ENCODE data around the gene ZNF521. TPM values are rescaled to one million over a fixed set of nuclear protein-coding genes. Genes with fewer than 3 reads are reported as not detected.

Gene ZNF521
- total RNA-seq, 1 donor from 2014 or later: 51.4 TPM

DNA sequence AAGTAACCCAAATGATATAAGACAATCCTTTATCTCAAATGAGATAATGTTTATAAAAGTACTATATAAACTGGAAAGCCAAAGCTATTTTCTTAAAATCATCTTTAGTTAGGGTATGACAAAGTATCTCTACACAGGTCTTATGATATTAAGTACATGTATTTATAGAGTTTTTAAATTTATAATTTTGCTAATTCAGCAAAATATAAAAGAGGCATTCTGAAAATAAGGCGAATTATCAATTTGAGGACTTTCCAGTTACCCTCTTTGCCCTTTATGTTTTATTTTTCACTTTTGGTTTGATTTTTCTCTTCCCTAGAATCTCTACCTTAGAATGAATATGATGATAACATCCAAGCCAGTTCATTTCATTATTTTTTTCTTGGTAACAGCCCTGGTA is 115.2 kb downstream of the ZNF521 start:
- Mint-ChIP-seq H3K27me3 (ENCODE audit: low read depth) (no peaks in the 10 kb centered on the region), H3K4me1 (peaks cover 12% of the 10 kb centered on the region), H3K27ac (no peak overlapping the region), H3K9me3 (no peaks in the 10 kb centered on the region), H3K36me3 (no peaks in the 10 kb centered on the region), H3K4me3 (no peak overlapping the region)
- TF ChIP-seq, protein P1, sequence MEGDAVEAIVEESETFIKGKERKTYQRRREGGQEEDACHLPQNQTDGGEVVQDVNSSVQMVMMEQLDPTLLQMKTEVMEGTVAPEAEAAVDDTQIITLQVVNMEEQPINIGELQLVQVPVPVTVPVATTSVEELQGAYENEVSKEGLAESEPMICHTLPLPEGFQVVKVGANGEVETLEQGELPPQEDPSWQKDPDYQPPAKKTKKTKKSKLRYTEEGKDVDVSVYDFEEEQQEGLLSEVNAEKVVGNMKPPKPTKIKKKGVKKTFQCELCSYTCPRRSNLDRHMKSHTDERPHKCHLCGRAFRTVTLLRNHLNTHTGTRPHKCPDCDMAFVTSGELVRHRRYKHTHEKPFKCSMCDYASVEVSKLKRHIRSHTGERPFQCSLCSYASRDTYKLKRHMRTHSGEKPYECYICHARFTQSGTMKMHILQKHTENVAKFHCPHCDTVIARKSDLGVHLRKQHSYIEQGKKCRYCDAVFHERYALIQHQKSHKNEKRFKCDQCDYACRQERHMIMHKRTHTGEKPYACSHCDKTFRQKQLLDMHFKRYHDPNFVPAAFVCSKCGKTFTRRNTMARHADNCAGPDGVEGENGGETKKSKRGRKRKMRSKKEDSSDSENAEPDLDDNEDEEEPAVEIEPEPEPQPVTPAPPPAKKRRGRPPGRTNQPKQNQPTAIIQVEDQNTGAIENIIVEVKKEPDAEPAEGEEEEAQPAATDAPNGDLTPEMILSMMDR (IDR thresholded peaks at IDR 0.05; ENCODE audit: unreplicated experiment): no peak
- no peak for DNase-seq (ENCODE audit: low spot score in 2 of 2, unreplicated experiment in 2 of 2)

DNA sequence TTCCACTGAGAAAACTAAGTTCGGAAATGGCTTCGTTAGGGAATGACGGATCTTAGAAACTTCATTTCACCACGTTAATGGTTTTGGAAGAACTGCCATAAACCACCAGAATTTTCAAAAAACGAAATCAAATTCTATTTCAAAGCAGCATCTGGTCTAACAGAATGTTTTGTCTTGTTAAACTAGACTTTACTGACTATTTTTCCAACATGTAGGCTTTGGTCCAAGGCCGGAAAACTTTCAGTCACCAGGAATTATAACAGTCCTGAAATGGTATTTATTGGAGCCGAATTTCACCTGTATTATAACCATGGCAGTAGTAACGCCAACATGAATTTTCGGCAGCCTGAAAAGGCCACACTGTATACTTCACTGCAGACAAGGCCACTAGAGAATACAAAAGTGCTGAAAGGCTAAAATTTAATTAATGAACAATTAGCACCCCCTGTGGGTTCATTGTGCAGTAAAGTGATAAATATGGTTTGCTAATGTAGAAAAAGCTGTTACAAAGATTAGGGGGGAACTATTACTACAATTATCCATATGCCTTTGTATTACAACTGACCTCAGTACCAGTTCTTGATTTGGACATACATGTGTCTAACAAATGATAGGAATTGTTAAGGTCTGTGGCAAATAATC is 116.4 kb downstream of the ZNF521 start:
- TF ChIP-seq, protein P1 (IDR thresholded peaks at IDR 0.05; ENCODE audit: unreplicated experiment): no peak
- no peak overlapping the region for H3K27ac Mint-ChIP-seq
- no peaks in the 10 kb centered on the region for H3K27me3 Mint-ChIP-seq (ENCODE audit: low read depth)
- no peak for DNase-seq (ENCODE audit: low spot score in 2 of 2, unreplicated experiment in 2 of 2)
- no peak overlapping the region for H3K4me3 Mint-ChIP-seq
- H3K4me1 Mint-ChIP-seq: peaks cover 8% of the 10 kb centered on the region
- H3K9me3 Mint-ChIP-seq: no peaks in the 10 kb centered on the region
- H3K36me3 Mint-ChIP-seq: no peaks in the 10 kb centered on the region

DNA sequence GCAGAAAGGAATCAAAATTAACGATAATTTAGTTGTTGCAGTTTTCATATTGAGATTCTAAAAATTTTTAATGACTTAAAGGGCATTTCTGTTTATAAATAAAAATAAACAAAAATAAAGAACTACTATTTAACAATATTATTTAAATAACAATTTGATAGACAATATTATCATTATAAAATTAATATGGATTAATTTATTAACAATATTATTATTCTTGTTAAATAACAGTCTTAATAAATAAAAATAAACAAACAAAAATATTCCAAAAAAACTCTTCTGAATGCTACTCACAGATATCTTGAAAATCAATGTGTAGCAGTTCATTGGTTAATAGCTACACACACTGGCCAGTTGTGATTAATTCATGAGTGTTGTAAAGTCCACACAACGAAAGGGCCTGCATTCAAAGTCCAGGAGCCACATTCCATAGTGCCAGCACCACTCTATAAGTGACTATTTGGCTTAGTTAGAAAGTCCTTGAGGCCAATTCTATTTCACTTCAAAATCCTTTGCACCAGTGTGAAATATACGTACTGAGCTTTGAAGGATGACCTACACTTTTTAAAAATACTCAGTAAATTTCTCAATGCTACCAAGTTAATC is 117.1 kb downstream of the ZNF521 start:
- DNase-seq (ENCODE audit: low spot score in 2 of 2, unreplicated experiment in 2 of 2): no peak
- H3K27me3 Mint-ChIP-seq (ENCODE audit: low read depth): no peaks in the 10 kb centered on the region

DNA sequence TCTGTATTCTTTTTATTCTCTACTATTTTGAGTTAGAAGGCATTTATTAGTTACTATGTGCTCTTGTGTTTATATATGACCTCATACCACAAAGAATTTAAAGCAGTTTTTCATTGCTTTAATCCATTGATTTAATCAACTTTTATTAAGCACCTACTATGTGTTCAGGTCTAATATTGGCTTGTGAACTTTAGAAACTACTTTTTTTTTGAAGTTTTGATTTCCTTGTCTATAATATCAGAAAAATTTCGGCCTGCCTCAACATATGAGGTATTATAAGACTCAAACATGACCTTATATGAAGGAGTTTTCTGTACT is 117.7 kb downstream of the ZNF521 start:
- no peak for DNase-seq (ENCODE audit: low spot score in 2 of 2, unreplicated experiment in 2 of 2)
- H3K27ac Mint-ChIP-seq: no peak overlapping the region
- no peaks in the 10 kb centered on the region for H3K9me3 Mint-ChIP-seq
- no peaks in the 10 kb centered on the region for H3K27me3 Mint-ChIP-seq (ENCODE audit: low read depth)
- no peaks in the 10 kb centered on the region for H3K36me3 Mint-ChIP-seq
- H3K4me3 Mint-ChIP-seq: no peak overlapping the region
- TF ChIP-seq, protein P1 (IDR thresholded peaks at IDR 0.05; ENCODE audit: unreplicated experiment): no peak
- peaks cover 10% of the 10 kb centered on the region for H3K4me1 Mint-ChIP-seq

More for the DNA sequence above, 117.1 kb downstream of the ZNF521 start:
- H3K9me3 Mint-ChIP-seq: no peaks in the 10 kb centered on the region
- H3K4me3 Mint-ChIP-seq: no peak overlapping the region
- H3K27ac Mint-ChIP-seq: no peak overlapping the region
- no peaks in the 10 kb centered on the region for H3K36me3 Mint-ChIP-seq
- H3K4me1 Mint-ChIP-seq: peaks cover 8% of the 10 kb centered on the region
- TF ChIP-seq, protein P1 (IDR thresholded peaks at IDR 0.05; ENCODE audit: unreplicated experiment): no peak

DNA sequence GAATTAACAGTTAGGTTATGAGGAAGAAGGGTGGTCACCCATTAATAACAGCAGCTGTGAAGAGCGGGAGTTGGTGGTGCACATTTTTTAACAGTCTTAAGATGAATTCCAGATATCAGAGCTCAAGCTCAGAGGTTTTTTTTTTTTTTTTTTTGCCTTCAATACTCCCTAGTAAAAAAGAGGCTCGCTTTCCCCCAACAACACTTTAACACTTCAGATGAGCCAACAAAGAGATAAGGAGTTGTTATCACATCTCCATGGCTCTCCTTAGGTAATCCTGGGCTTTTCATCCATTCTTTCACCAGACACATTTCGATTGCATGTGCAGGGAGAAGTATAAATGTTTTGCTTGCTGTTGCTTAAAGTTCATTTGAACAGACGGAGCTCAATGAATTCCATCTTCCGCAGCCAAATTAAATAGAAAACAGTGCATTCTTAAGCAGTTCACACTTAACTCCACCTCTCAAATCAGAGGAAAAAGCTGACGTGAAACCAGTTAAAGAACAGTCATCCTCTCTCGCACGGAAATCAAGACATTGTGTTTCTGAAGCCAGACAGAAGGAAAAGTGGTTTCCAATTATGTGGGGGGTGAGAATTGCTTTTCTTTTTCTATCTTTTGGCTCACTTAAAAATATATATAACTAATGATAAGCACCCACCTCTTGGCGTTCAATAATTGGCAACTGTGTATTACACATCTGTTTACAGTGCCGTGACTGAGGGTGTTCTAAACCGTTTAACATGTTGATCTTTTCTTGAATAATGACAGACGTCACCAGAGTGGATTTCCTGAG is 118.2 kb downstream of the ZNF521 start:
- TF ChIP-seq, protein P1 (IDR thresholded peaks at IDR 0.05; ENCODE audit: unreplicated experiment): no peak
- no peaks in the 10 kb centered on the region for H3K36me3 Mint-ChIP-seq
- no peak overlapping the region for H3K27ac Mint-ChIP-seq
- DNase-seq (ENCODE audit: low spot score in 2 of 2, unreplicated experiment in 2 of 2): no peak
- H3K4me1 Mint-ChIP-seq: peaks cover 14% of the 10 kb centered on the region
- no peaks in the 10 kb centered on the region for H3K27me3 Mint-ChIP-seq (ENCODE audit: low read depth)
- no peaks in the 10 kb centered on the region for H3K9me3 Mint-ChIP-seq
- H3K4me3 Mint-ChIP-seq: peak overlapping the region; percentile 17

Measured in mesothelial cell of epicardium (in vitro differentiated cells).